Effector memory CD4-positive, alpha-beta T cell (primary cell): ENCODE data around the gene CCNL1.
A peak's percentile ranks its signal among the peaks of the same experiment; 100 is the strongest.

Experiments used
- DNase-seq, 3 donors: peaks; one replicate each; pipeline ENCODE4 v3.0.0-alpha.2; 2020
- H3K27ac ChIP-seq: 2 replicates; pipeline ENCODE4 v1.7.0; 2013; ENCODE audit warnings: mild to moderate bottlenecking, low read length, moderate library complexity; ENCODE audit not compliant: insufficient read depth, poor library complexity, severe bottlenecking
- H3K27me3 ChIP-seq: replicated peaks from 2 replicates; pipeline ENCODE4 v1.7.0; 2013; ENCODE audit warnings: mild to moderate bottlenecking, low read length; ENCODE audit not compliant: insufficient read depth, control insufficient read depth, poor library complexity, severe bottlenecking
- H3K36me3 ChIP-seq: 2 replicates; pipeline ENCODE4 v1.7.0; 2013; ENCODE audit warnings: mild to moderate bottlenecking, low read length, moderate library complexity; ENCODE audit not compliant: control insufficient read depth, insufficient read depth
- H3K4me1 ChIP-seq: 2 replicates; pipeline ENCODE4 v1.7.0; 2013; ENCODE audit warnings: low read length, mild to moderate bottlenecking; ENCODE audit not compliant: control insufficient read depth, insufficient read depth, poor library complexity, severe bottlenecking
- H3K4me3 ChIP-seq: 2 replicates; pipeline ENCODE4 v1.7.0; 2013; ENCODE audit warnings: low read length, low read depth, mild to moderate bottlenecking; ENCODE audit not compliant: insufficient read depth, poor library complexity, severe bottlenecking
- H3K9me3 ChIP-seq: 2 replicates; pipeline ENCODE4 v1.7.0; 2013; ENCODE audit warnings: mild to moderate bottlenecking, low read length, moderate library complexity; ENCODE audit not compliant: control insufficient read depth

CCNL1 gene

GRCh38 chr3:157157836-157158235 is 2.1 kb downstream of the CCNL1 start:
- H3K27ac ChIP-seq, result peak overlapping the region; percentile 100
- peaks cover 42% of the 10 kb centered on the region for H3K4me1 ChIP-seq
- peak overlapping the region; percentile 99 for H3K4me3 ChIP-seq
- no peaks in the 10 kb centered on the region for H3K27me3 ChIP-seq
- H3K9me3 ChIP-seq, result no peaks in the 10 kb centered on the region
- H3K36me3 ChIP-seq, result peaks cover 59% of the 10 kb centered on the region
- DNase-seq, result no peak

GRCh38 chr3:157156837-157157635 is 2.9 kb downstream of the CCNL1 start:
- Histone ChIP-seq H3K4me1 (peaks cover 42% of the 10 kb centered on the region), H3K9me3 (no peaks in the 10 kb centered on the region), H3K4me3 (peak overlapping the region; percentile 99), H3K27me3 (no peaks in the 10 kb centered on the region), H3K27ac (peak overlapping the region; percentile 51), H3K36me3 (peaks cover 67% of the 10 kb centered on the region)
- DNase-seq, result no peak

- no peak for DNase-seq
- H3K27ac ChIP-seq, result peak overlapping the region; percentile 51
- no peaks in the 10 kb centered on the region for H3K27me3 ChIP-seq
- H3K9me3 ChIP-seq, result no peaks in the 10 kb centered on the region
- H3K36me3 ChIP-seq, result peaks cover 81% of the 10 kb centered on the region
- H3K4me1 ChIP-seq, result peaks cover 36% of the 10 kb centered on the region
- no peak overlapping the region for H3K4me3 ChIP-seq
Measured at GRCh38 chr3:157155591-157155990, 4.4 kb downstream of the CCNL1 start.

- peaks cover 36% of the 10 kb centered on the region for H3K4me1 ChIP-seq
- peaks cover 89% of the 10 kb centered on the region for H3K36me3 ChIP-seq
- no peaks in the 10 kb centered on the region for H3K27me3 ChIP-seq
- H3K27ac ChIP-seq, result peak overlapping the region; percentile 51
- no peaks in the 10 kb centered on the region for H3K9me3 ChIP-seq
- no peak overlapping the region for H3K4me3 ChIP-seq
- DNase-seq, result no peak
Measured at GRCh38 chr3:157154563-157155330, 5.2 kb downstream of the CCNL1 start.

GRCh38 chr3:157152930-157153329 is 7.0 kb downstream of the CCNL1 start:
- Histone ChIP-seq H3K27ac (no peak overlapping the region), H3K36me3 (peaks cover 94% of the 10 kb centered on the region), H3K9me3 (no peaks in the 10 kb centered on the region), H3K4me1 (peaks cover 26% of the 10 kb centered on the region), H3K27me3 (no peaks in the 10 kb centered on the region), H3K4me3 (no peak overlapping the region)
- no peak for DNase-seq

GRCh38 chr3:157152438-157152837 is 7.5 kb downstream of the CCNL1 start:
- Histone ChIP-seq H3K36me3 (peaks cover 93% of the 10 kb centered on the region), H3K4me1 (peaks cover 21% of the 10 kb centered on the region), H3K27me3 (no peaks in the 10 kb centered on the region), H3K27ac (no peak overlapping the region), H3K9me3 (no peaks in the 10 kb centered on the region), H3K4me3 (no peak overlapping the region)
- DNase-seq, result no peak

- no peak overlapping the region for H3K27ac ChIP-seq
- H3K27me3 ChIP-seq, result no peaks in the 10 kb centered on the region
- H3K4me3 ChIP-seq, result no peak overlapping the region
- DNase-seq, result no peak
- peaks cover 14% of the 10 kb centered on the region for H3K4me1 ChIP-seq
- H3K9me3 ChIP-seq, result no peaks in the 10 kb centered on the region
- peaks cover 93% of the 10 kb centered on the region for H3K36me3 ChIP-seq
Measured at GRCh38 chr3:157151627-157152026, 8.3 kb downstream of the CCNL1 start.

- H3K36me3 ChIP-seq, result peaks cover 92% of the 10 kb centered on the region
- no peaks in the 10 kb centered on the region for H3K9me3 ChIP-seq
- H3K27me3 ChIP-seq, result no peaks in the 10 kb centered on the region
- DNase-seq, result no peak
- H3K27ac ChIP-seq, result no peak overlapping the region
- H3K4me1 ChIP-seq, result peaks cover 14% of the 10 kb centered on the region
- H3K4me3 ChIP-seq, result no peak overlapping the region
Measured at GRCh38 chr3:157151151-157151550, 8.8 kb downstream of the CCNL1 start.

GRCh38 chr3:157149136-157149696 is 10.7 kb downstream of the CCNL1 start:
- Histone ChIP-seq H3K27ac (no peak overlapping the region), H3K9me3 (no peaks in the 10 kb centered on the region), H3K27me3 (no peaks in the 10 kb centered on the region), H3K4me1 (peaks cover 4% of the 10 kb centered on the region), H3K36me3 (peaks cover 94% of the 10 kb centered on the region), H3K4me3 (no peak overlapping the region)
- DNase-seq, result no peak
